Vagina (tissue), 2 donors: Measurements from ENCODE around the gene ZNHIT3. TPM values are rescaled to one million over a fixed set of nuclear protein-coding genes. Genes with fewer than 3 reads are reported as not detected.

ENCODE experiments used
- DNase-seq, 2 donors: peaks; one replicate each; pipeline ENCODE4 v3.0.0-alpha.2; 2017; ENCODE audit errors: extremely low spot score in 2 of 2
- H3K27ac ChIP-seq: fragments of 200-600 bp; sonication (generic); one replicate; pipeline ENCODE4 v1.5.1; 2019
- H3K27me3 ChIP-seq: fragments of 200-600 bp; sonication (generic); one replicate; pipeline ENCODE4 v1.5.1; 2019
- H3K36me3 ChIP-seq, 2 donors: fragments of 200-600 bp; sonication (generic); one replicate each; pipeline ENCODE4 v1.5.1; 2017 to 2019
- H3K4me1 ChIP-seq: fragments of 200-600 bp; sonication (generic); one replicate; pipeline ENCODE4 v1.5.1; 2019
- H3K4me3 ChIP-seq, 2 donors: fragments of 200-600 bp; sonication (generic); 1 replicate in 1 of 2; 2 replicates in 1 of 2; pipeline ENCODE4 v1.5.1; 2016 to 2019
- H3K9me3 ChIP-seq: fragments of 200-600 bp; sonication (generic); one replicate; pipeline ENCODE4 v1.5.1; 2019
- POLR2A ChIP-seq, 2 donors: fragments of 450-650 bp; IDR thresholded peaks; one replicate each; pipeline ENCODE4 v1.6.1; 2017; ENCODE audit warnings: antibody characterized with exemption in 2 of 2, mild to moderate bottlenecking in 2 of 2, moderate library complexity in 2 of 2
- POLR2AphosphoS5 ChIP-seq, 2 donors: sonication (generic); formaldehyde crosslinking; IDR thresholded peaks; one replicate each; pipeline ENCODE4 v1.9.0; 2017; ENCODE audit warnings: antibody characterized with exemption in 2 of 2, mild to moderate bottlenecking in 2 of 2, low read depth in 1 of 2; ENCODE audit not compliant: insufficient read depth in 1 of 2
- intact Hi-C: fragments of 100-400 bp; cut with DNase I; formaldehyde crosslinking; loops from one replicate; pipeline ENCODE4 v1.15.1; 2023
- total RNA-seq: library from RNA; depleted of rRNA; stranded (reverse); fragments of >200 nt; gene quantifications from one replicate; pipeline ENCODE4 v1.2.3, GENCODE V29; 2016
- TF ChIP-seq, protein P1 (sequence below), 3 experiments: fragments of 450-650 bp in 2 of 3; fragments of 200-600 bp in 1 of 3; sonication (generic) in 1 of 3; IDR thresholded peaks; one replicate each; pipeline ENCODE4 v1.5.1; 2017 to 2019; ENCODE audit warnings: antibody characterized with exemption in 3 of 3, mild to moderate bottlenecking in 2 of 3, moderate library complexity in 2 of 3

The ZNHIT3 gene
- total RNA-seq, 1 donor from 2014 or later = 13.5 TPM

- Histone ChIP-seq H3K4me1 (no peaks in the 10 kb centered on the region), H3K27ac (no peak overlapping the region), H3K4me3 (no peak overlapping the region), H3K9me3 (no peaks in the 10 kb centered on the region), H3K27me3 (no peaks in the 10 kb centered on the region), H3K36me3 (peaks cover 0 to 55% of the 10 kb centered on the region in 2 donors)
- no peak for DNase-seq
- TF ChIP-seq POLR2AphosphoS5 (IDR thresholded peaks at IDR 0.05; ENCODE audit: insufficient read depth in 1 of 2, low read depth in 1 of 2) = no peak
- no peak for TF ChIP-seq POLR2A (IDR thresholded peaks at IDR 0.05)
- TF ChIP-seq, protein P1, sequence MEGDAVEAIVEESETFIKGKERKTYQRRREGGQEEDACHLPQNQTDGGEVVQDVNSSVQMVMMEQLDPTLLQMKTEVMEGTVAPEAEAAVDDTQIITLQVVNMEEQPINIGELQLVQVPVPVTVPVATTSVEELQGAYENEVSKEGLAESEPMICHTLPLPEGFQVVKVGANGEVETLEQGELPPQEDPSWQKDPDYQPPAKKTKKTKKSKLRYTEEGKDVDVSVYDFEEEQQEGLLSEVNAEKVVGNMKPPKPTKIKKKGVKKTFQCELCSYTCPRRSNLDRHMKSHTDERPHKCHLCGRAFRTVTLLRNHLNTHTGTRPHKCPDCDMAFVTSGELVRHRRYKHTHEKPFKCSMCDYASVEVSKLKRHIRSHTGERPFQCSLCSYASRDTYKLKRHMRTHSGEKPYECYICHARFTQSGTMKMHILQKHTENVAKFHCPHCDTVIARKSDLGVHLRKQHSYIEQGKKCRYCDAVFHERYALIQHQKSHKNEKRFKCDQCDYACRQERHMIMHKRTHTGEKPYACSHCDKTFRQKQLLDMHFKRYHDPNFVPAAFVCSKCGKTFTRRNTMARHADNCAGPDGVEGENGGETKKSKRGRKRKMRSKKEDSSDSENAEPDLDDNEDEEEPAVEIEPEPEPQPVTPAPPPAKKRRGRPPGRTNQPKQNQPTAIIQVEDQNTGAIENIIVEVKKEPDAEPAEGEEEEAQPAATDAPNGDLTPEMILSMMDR (IDR thresholded peaks at IDR 0.05) = no peak
- intact Hi-C loops = no loop called here
Observed at GRCh38 chr17:36525113-36525512, 38.6 kb downstream of the ZNHIT3 start.

GRCh38 chr17:36525888-36526287 lies 39.4 kb downstream of the ZNHIT3 start:
- TF ChIP-seq POLR2A (IDR thresholded peaks at IDR 0.05) (no peak), POLR2AphosphoS5 (IDR thresholded peaks at IDR 0.05; ENCODE audit: insufficient read depth in 1 of 2, low read depth in 1 of 2) (no peak)
- TF ChIP-seq, protein P1 (IDR thresholded peaks at IDR 0.05) = no peak
- no peak overlapping the region for H3K27ac ChIP-seq
- H3K4me1 ChIP-seq = no peaks in the 10 kb centered on the region
- peaks cover 0 to 55% of the 10 kb centered on the region in 2 donors for H3K36me3 ChIP-seq
- H3K4me3 ChIP-seq = no peak overlapping the region
- no peaks in the 10 kb centered on the region for H3K9me3 ChIP-seq
- no peak for DNase-seq
- intact Hi-C loops = no loop called here
- no peaks in the 10 kb centered on the region for H3K27me3 ChIP-seq

DNA sequence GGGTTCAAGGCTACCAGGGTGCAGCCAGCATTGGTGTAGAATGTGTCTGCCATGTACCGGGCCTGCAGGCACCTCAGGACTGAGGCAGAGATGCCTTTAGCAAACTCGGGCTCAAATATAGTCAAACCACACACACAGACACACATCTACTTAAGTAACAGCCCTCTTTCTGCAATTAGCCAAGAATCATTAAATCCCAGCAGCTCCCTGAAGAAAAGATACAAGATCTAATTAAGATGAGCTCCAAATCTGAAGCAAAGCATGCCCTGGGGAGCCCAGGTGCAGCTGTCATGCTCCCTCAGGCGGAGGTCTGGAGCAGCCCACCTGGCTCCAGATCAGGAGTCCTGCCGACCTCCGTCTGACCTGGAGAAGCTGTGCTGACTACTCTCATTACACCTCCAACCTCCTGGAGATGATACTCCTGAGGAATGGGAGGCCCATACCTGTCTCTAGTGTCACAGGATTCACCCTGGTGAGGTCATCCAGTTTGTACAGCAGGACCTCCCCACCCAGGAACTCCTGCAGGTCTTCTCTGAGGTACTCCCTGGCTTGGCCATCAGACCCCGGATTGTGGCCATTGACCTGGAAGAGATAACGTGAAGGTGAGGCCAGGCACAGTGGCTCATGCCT lies 41.3 kb downstream of the ZNHIT3 start:
- no peak overlapping the region for H3K27ac ChIP-seq
- H3K9me3 ChIP-seq = no peaks in the 10 kb centered on the region
- no peak for TF ChIP-seq POLR2AphosphoS5 (IDR thresholded peaks at IDR 0.05; ENCODE audit: insufficient read depth in 1 of 2, low read depth in 1 of 2)
- TF ChIP-seq, protein P1 (IDR thresholded peaks at IDR 0.05) = no peak
- no peak for TF ChIP-seq POLR2A (IDR thresholded peaks at IDR 0.05)
- intact Hi-C loops = no loop called here
- H3K27me3 ChIP-seq = no peaks in the 10 kb centered on the region
- peaks cover 0 to 66% of the 10 kb centered on the region in 2 donors for H3K36me3 ChIP-seq
- H3K4me3 ChIP-seq = no peak overlapping the region
- no peak for DNase-seq
- H3K4me1 ChIP-seq = peaks cover 3% of the 10 kb centered on the region

GRCh38 chr17:36529121-36529520 lies 42.6 kb downstream of the ZNHIT3 start:
- Histone ChIP-seq H3K27ac (no peak overlapping the region), H3K4me1 (peaks cover 17% of the 10 kb centered on the region), H3K4me3 (no peak overlapping the region), H3K36me3 (peaks cover 0 to 65% of the 10 kb centered on the region in 2 donors), H3K9me3 (no peaks in the 10 kb centered on the region), H3K27me3 (no peaks in the 10 kb centered on the region)
- intact Hi-C loops = no loop called here
- DNase-seq = no peak
- TF ChIP-seq, protein P1 (IDR thresholded peaks at IDR 0.05) = no peak
- TF ChIP-seq POLR2AphosphoS5 (IDR thresholded peaks at IDR 0.05; ENCODE audit: insufficient read depth in 1 of 2, low read depth in 1 of 2) = no peak
- no peak for TF ChIP-seq POLR2A (IDR thresholded peaks at IDR 0.05)

DNA sequence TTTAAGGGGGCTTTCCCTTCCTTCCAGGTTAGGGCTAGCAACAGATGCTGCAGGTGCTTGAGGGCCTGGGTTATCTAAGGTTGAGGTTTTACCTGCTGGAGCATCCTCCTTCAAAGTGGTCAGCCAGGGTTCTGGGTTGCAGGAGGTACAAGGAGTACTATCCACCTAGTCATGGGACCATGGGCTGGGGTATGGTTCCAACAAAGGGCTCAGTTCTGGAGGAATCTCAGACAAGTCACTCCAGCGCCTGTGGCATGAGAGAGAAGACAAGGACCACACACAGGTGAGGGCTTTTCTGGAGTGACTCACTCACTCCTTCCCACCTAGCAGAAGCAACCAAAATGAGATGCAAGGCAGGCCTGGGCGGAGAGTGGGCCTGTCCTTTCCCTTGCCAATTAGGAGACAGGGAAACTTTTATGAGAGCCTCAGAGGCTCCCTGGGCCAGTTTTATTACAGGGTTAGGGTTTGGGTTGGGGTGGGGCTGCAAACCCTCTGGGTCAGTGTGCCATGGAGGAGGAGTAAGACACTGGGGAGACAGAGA lies 46.0 kb downstream of the ZNHIT3 start:
- H3K36me3 ChIP-seq = peaks cover 0 to 35% of the 10 kb centered on the region in 2 donors
- intact Hi-C loops = no loop called here
- H3K4me3 ChIP-seq = no peak overlapping the region
- no peaks in the 10 kb centered on the region for H3K27me3 ChIP-seq
- DNase-seq = no peak
- TF ChIP-seq POLR2AphosphoS5 (IDR thresholded peaks at IDR 0.05; ENCODE audit: insufficient read depth in 1 of 2, low read depth in 1 of 2) = no peak
- TF ChIP-seq, protein P1 (IDR thresholded peaks at IDR 0.05) = no peak
- TF ChIP-seq POLR2A (IDR thresholded peaks at IDR 0.05) = no peak
- no peaks in the 10 kb centered on the region for H3K9me3 ChIP-seq
- peaks cover 27% of the 10 kb centered on the region for H3K4me1 ChIP-seq
- no peak overlapping the region for H3K27ac ChIP-seq
